ENCODE results near the gene EMP2.

DNA sequence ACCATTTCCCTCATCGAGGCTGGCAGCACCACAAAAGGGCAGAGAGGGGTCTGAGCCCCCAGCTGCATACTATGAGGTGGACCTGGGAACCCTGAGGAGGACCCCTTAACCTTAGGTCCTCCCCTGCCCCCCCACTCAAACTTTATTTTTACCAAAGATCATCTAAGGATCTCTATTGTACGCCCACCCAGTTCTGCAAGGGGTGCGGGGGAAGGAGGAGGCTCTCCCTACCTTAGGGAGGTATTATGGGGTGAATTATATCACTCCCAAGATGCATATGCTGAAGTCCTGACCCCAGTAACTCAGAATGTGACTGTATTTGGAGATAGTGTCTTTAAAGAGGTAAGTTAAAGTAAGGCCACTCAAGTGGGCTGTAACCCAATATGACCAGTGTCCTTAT lies 26.8 kb upstream of the EMP2 start:
- TF ChIP-seq, protein P1, sequence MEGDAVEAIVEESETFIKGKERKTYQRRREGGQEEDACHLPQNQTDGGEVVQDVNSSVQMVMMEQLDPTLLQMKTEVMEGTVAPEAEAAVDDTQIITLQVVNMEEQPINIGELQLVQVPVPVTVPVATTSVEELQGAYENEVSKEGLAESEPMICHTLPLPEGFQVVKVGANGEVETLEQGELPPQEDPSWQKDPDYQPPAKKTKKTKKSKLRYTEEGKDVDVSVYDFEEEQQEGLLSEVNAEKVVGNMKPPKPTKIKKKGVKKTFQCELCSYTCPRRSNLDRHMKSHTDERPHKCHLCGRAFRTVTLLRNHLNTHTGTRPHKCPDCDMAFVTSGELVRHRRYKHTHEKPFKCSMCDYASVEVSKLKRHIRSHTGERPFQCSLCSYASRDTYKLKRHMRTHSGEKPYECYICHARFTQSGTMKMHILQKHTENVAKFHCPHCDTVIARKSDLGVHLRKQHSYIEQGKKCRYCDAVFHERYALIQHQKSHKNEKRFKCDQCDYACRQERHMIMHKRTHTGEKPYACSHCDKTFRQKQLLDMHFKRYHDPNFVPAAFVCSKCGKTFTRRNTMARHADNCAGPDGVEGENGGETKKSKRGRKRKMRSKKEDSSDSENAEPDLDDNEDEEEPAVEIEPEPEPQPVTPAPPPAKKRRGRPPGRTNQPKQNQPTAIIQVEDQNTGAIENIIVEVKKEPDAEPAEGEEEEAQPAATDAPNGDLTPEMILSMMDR (IDR thresholded peaks at IDR 0.05; ENCODE audit: poor library complexity, severe bottlenecking): no peak
- no peak for TF ChIP-seq POLR2AphosphoS5 (IDR thresholded peaks at IDR 0.05)
- TF ChIP-seq EZH2 (IDR thresholded peaks at IDR 0.05; ENCODE audit: borderline replicate concordance, insufficient read depth, low read length, poor library complexity, severe bottlenecking): no peak
- no peak for TF ChIP-seq RAD21 (conservative IDR thresholded peaks at IDR 0.05)

All from neural cell (in vitro differentiated cells).